ENCODE measurements around the gene RBM19.

The RBM19 gene

GRCh38 chr12:113899042-113899560 is 67.0 kb downstream of the RBM19 start:
- no peak for DNase-seq

DNA sequence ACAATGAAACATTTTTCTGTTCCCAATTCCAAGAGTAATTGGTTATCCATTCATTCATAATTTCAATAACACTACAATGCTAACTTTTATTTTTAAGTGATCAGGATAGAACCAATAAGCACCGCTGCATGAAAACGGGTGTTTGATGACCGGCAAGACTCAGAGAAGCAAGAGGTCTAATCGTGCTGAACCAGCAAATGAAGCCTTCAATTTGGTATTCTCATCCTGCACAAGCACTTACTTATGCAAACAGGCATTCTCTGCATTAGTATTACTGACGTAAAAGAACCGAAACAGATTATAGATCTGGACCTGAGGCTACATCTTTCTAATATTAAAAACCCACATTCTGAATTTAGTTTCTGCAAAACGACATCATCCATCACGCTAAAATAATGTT is 67.7 kb downstream of the RBM19 start:
- DNase-seq = no peak

- no peak for DNase-seq
Observed at GRCh38 chr12:113897406-113897805, 68.7 kb downstream of the RBM19 start.

DNA sequence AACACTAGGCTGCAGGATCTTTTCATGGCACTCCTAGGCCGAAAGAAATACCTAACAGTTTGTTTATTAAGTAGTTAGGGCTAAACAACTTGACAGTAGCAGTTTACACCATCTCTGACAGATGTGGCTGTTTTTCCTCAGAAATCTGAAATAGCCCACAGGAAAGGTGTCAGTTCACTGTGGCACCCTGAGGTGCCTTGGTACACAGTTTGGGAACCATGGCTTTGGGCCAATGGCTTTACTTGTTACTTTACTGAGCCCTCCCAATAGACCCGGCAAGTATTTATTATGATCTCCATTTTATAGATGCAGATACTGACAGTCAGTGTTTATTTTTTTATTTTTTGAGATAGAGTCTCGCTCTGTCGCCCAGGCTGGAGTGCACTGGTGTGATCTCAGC is 69.3 kb downstream of the RBM19 start:
- DNase-seq = no peak

GRCh38 chr12:113896194-113896593 is 69.9 kb downstream of the RBM19 start:
- no peak for DNase-seq

GRCh38 chr12:113895176-113895575 is 70.9 kb downstream of the RBM19 start:
- no peak for DNase-seq

GRCh38 chr12:113894697-113895096 is 71.4 kb downstream of the RBM19 start:
- no peak for DNase-seq

GRCh38 chr12:113893221-113893620 is 72.9 kb downstream of the RBM19 start:
- DNase-seq = no peak

GRCh38 chr12:113892556-113892955 is 73.6 kb downstream of the RBM19 start:
- no peak for DNase-seq

DNA sequence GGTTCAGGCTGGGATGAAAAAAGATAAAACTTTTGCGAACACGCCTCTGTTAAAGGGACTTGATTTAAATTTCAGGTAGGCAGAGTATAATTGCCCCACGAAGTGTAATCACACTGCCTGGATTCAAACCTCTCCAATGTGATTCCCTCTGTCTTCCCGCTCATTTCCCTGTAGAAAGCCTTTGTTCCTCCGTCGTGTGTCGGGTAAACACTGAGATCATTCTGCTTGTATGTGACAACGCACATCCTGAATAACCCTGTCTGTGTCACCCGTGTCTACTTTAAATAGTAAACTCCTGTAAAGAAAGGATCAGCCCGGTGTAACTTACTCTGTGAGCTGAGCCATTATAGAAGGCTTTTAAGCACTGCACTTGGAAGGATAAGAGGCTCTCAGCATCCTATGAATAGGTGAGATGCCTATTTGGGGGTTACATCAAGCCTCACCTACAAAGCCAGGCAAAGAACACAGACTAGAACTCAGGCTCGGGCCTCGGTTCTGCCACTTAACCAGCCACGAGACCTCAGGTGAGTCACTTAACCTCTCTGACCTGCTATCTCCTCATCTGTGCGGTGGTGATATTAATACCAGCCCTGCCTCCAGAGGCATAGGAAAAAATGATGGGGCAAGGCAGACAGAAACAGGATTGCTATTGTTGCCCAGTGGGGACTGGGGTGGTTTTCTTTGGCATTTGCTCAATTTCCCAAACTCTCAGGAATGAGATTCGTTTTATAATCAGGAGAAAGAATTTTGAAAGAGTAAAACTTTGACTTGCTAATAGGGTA is 74.2 kb downstream of the RBM19 start:
- no peak for DNase-seq

GRCh38 chr12:113891167-113891692 is 74.9 kb downstream of the RBM19 start:
- no peak for DNase-seq

GRCh38 chr12:113889891-113890581 is 76.1 kb downstream of the RBM19 start:
- DNase-seq = no peak

DNA sequence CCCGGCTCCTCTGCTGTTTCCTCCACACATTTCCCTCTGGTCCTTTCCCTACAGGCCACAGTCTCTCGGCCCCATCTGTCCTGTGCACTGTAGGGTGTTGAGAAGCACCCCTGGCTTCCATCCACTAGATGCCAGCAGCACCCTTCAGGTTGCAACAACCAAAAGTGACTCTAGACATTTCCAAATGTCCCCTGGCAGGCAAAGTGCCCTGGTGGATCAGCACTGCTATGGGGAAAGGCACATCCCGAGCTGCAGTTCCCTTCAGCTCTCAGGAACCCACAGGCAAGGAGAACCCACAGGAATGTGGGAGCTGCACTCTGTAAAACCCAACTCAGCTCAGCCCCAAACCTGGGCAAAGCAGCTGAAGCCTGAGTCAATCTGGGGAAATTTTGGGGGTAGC is 77.0 kb downstream of the RBM19 start:
- no peak for DNase-seq

DNA sequence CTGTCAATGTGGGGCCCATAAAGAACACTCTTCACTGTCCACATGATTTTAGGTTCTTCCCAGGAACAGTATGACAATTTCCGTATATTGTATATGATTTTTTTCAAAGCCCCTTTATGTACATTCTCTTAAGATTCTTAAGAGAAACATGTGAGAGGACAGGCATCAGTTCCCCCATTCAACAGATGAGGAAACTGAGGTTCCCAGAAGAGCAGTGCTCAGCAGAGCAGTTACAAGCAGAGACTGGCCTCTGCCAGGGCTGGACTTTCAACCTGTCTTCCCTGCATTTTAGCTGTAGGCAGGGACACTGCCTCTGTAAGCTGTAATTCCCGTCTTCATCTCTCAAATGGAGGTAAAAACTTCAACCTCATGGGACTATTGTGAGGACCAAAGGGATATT is 77.7 kb downstream of the RBM19 start:
- no peak for DNase-seq

DNA sequence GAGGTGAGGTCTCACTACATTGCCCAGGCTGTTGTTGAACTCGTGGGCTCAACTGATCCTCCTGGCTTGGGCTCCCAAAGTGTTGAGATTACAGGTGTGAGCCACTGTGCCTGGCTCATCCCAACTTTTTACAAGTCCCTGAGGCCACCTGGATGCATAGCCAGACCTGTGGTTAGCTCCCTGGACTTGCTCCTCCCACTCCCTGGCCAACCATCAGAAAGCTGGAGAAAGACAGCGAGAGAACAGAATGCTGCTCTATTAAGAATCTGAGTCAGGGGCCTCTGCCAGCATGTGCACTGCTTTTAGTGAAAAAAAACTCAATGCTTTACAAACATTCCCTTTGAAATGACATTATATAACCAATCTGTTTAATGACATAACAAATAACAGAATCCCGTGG is 78.2 kb downstream of the RBM19 start:
- no peak for DNase-seq

DNA sequence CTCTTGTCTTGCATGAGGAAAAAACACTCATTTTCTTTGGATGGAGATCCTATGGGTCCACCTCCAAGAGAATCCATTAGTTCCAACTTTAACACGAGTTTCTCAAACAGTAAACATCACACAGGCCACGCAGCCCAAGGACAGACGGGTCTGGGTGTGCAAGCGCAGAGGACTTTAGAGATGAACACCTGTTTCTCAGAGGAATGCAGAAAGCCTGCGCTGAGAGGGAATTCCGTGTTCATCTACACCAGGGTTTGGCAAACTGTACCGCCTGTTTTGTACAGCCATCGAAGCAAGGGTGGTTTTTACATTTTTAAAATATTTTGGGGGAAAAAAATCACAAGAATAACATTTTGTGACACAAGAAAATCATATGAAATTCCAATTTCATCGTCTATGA is 79.4 kb downstream of the RBM19 start:
- no peak for DNase-seq

DNA sequence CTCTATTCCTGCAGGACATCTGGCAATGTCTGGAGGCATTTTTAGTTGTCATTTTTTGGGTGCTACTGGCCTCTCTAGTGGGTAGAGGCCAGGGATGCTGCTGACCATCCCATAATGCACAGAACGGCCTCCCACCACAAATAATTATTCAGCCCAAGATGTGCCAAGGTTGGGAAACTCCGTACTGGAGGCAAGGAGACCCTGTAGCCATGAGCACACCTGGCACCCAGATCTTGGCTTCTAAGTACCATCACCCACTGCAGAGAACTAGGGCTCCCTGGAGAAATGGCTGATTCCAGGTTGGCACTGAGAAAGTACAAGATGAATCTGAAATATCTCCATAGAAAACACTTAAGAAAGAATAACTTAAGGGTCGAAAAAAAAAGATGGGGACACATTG is 81.7 kb downstream of the RBM19 start:
- DNase-seq = no peak

GRCh38 chr12:113882690-113883089 is 83.4 kb downstream of the RBM19 start:
- no peak for DNase-seq

GRCh38 chr12:113880988-113881962 is 84.8 kb downstream of the RBM19 start:
- no peak for DNase-seq

- DNase-seq = no peak
Observed at GRCh38 chr12:113880326-113880725, 85.8 kb downstream of the RBM19 start.

GRCh38 chr12:113879658-113880057 is 86.5 kb downstream of the RBM19 start:
- no peak for DNase-seq

DNA sequence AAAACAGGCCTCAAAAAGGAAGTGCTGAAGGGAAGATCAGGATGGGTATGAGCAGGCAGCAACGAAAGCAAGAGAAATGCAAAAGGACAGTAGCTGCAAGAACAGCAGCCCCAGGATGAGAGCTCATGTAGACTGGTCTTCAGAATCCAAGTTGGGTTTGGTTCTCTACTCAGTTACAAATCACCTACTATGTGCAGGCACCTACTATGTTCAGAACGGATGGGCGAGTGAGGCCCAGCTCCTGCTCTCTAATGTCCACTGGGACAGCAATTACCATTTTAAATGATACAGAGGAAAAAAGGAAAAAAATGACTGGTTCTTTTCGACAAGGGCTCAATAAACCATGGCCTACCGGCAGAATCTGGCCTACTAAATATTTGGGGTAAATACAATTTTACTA is 88.5 kb downstream of the RBM19 start:
- no peak for DNase-seq

GRCh38 chr12:113876160-113876559 is 90.0 kb downstream of the RBM19 start:
- no peak for DNase-seq
